Suprapubic skin (tissue), 4 donors: ENCODE measurements around the gene RBM34. TPM values are rescaled to one million over a fixed set of nuclear protein-coding genes. Genes with fewer than 3 reads are reported as not detected.

Source experiments
- DNase-seq, 2 donors: peaks; one replicate each; pipeline ENCODE4 v3.0.0-alpha.2; 2019; ENCODE audit warnings: low spot score in 2 of 2
- H3K27ac ChIP-seq: fragments of 200-600 bp; sonication (generic); one replicate; pipeline ENCODE4 v1.5.1; 2019
- H3K27me3 ChIP-seq: fragments of 200-600 bp; sonication (generic); one replicate; pipeline ENCODE4 v1.5.1; 2019
- H3K36me3 ChIP-seq: fragments of 200-600 bp; sonication (generic); one replicate; pipeline ENCODE4 v1.5.1; 2019
- H3K4me1 ChIP-seq: fragments of 200-600 bp; sonication (generic); one replicate; pipeline ENCODE4 v1.5.1; 2019
- H3K4me3 ChIP-seq: fragments of 200-600 bp; sonication (generic); one replicate; pipeline ENCODE4 v1.5.1; 2019; ENCODE audit warnings: mild to moderate bottlenecking
- H3K9me3 ChIP-seq: fragments of 200-600 bp; sonication (generic); one replicate; pipeline ENCODE4 v1.5.1; 2019
- EP300 ChIP-seq: sonication (generic); formaldehyde crosslinking; IDR thresholded peaks from one replicate; pipeline ENCODE4 v1.6.1; 2017; ENCODE audit warnings: antibody characterized with exemption
- POLR2A ChIP-seq, 2 donors: fragments of 450-650 bp; IDR thresholded peaks; one replicate each; pipeline ENCODE4 v1.6.1; 2017; ENCODE audit warnings: antibody characterized with exemption in 2 of 2, mild to moderate bottlenecking in 2 of 2, moderate library complexity in 2 of 2
- POLR2AphosphoS5 ChIP-seq, 3 donors: sonication (generic); formaldehyde crosslinking; IDR thresholded peaks; one replicate each; pipeline ENCODE4 v1.6.1; 2017; ENCODE audit warnings: antibody characterized with exemption in 3 of 3
- WGBS: methylation state at CpG from one replicate; pipeline ENCODE4 v1.1.5; 2018; 5-methylcytosine and 5-hydroxymethylcytosine counted together
- total RNA-seq, 4 donors: library from RNA; depleted of rRNA; stranded (reverse); fragments of >200 nt; gene quantifications; one replicate each; pipeline ENCODE4 v1.1.0, GENCODE V29; 2016
- TF ChIP-seq, protein P1 (sequence below), 2 donors: fragments of 200-600 bp in 1 of 2; fragments of 450-650 bp in 1 of 2; sonication (generic) in 1 of 2; IDR thresholded peaks; one replicate each; pipeline ENCODE4 v1.5.1; 2016 to 2019; ENCODE audit warnings: antibody characterized with exemption in 2 of 2, mild to moderate bottlenecking in 1 of 2, moderate library complexity in 1 of 2

The RBM34 gene
- total RNA-seq, 4 donors from 2014 or later: 35.2 to 75.9 (median 51.2) TPM

DNA sequence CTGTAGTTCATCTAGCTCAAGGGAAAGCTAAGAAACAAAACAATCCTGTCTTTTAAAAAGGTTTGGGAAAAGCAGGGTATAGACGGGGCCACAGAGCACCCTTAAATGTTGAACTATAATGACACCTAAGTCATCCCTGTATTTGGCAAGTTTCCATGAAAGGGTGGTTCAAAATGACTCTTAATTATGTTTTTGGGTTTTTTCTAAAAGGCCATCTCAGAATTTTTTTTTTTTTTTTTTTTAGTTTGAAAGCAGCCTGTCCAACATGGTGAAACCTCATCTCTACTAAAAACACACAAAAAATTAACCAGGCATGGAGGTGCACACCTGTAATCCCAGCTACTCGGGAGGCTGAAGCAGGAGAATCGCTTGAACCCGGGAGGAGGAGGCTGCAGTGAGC lies 54.6 kb downstream of the RBM34 start:
- H3K36me3 ChIP-seq: peaks cover 36% of the 10 kb centered on the region
- peaks cover 33% of the 10 kb centered on the region for H3K4me1 ChIP-seq
- WGBS: 90% methylated on average over 4 of the region's 4 CpGs
- H3K27me3 ChIP-seq: no peaks in the 10 kb centered on the region
- DNase-seq: no peak
- TF ChIP-seq, protein P1, sequence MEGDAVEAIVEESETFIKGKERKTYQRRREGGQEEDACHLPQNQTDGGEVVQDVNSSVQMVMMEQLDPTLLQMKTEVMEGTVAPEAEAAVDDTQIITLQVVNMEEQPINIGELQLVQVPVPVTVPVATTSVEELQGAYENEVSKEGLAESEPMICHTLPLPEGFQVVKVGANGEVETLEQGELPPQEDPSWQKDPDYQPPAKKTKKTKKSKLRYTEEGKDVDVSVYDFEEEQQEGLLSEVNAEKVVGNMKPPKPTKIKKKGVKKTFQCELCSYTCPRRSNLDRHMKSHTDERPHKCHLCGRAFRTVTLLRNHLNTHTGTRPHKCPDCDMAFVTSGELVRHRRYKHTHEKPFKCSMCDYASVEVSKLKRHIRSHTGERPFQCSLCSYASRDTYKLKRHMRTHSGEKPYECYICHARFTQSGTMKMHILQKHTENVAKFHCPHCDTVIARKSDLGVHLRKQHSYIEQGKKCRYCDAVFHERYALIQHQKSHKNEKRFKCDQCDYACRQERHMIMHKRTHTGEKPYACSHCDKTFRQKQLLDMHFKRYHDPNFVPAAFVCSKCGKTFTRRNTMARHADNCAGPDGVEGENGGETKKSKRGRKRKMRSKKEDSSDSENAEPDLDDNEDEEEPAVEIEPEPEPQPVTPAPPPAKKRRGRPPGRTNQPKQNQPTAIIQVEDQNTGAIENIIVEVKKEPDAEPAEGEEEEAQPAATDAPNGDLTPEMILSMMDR (IDR thresholded peaks at IDR 0.05): no peak
- no peak for TF ChIP-seq EP300
- no peak for TF ChIP-seq POLR2A (IDR thresholded peaks at IDR 0.05)
- no peak for TF ChIP-seq POLR2AphosphoS5 (IDR thresholded peaks at IDR 0.05)
- H3K9me3 ChIP-seq: no peaks in the 10 kb centered on the region
- no peak overlapping the region for H3K4me3 ChIP-seq
- H3K27ac ChIP-seq: no peak overlapping the region

DNA sequence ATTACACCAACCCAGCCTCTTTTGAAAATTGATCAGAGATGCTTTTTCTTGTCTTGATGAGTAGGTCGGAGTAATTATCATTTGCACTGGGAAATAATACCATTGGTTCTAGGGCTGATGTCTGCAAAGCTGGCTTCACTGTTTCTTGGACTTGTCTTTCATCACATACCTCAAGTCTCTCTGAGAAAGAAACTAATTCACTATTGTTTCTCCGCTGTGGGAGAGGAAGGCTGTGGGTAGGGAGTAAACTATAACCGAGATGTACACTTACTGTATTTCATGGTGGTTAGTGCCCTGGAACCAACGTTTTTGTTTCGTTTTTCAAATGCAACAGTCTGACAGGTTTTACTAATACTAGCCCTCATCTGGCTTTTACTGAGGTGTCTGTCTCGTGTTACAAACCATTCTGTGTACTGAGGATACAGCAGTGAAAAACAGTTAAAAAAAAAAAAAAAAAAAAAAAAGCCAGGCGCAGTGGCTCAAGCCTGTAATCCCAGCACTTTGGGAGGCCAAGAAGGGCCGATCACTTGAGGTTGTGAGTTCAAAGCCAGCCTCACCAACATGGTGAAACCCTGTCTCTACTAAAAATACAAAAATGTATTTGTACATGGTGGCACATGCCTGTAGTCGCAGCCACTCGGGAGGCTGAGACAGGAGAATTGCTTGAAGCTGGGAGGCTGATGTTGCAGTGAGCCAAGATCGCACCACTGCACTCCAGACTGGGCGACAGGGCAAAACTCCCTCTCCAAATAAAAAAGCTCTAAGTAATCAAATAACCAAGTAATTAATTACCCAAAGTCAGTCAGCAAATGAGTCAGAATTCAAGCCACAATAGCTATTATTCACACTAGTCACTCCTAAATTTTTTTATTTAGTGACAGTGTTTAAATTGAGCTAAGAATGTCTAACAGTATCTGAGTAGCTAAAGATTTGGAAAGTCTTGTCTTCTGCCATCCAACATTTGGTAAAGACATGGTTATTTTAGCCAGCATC lies 55.7 kb downstream of the RBM34 start:
- Histone ChIP-seq H3K9me3 (no peaks in the 10 kb centered on the region), H3K27me3 (no peaks in the 10 kb centered on the region), H3K27ac (no peak overlapping the region), H3K4me1 (peaks cover 34% of the 10 kb centered on the region), H3K36me3 (peaks cover 27% of the 10 kb centered on the region), H3K4me3 (no peak overlapping the region)
- 75% methylated on average over 12 of the region's 12 CpGs for WGBS
- no peak for DNase-seq
- TF ChIP-seq POLR2A (IDR thresholded peaks at IDR 0.05) (no peak), EP300 (no peak), POLR2AphosphoS5 (IDR thresholded peaks at IDR 0.05) (no peak)
- TF ChIP-seq, protein P1 (IDR thresholded peaks at IDR 0.05): no peak

DNA sequence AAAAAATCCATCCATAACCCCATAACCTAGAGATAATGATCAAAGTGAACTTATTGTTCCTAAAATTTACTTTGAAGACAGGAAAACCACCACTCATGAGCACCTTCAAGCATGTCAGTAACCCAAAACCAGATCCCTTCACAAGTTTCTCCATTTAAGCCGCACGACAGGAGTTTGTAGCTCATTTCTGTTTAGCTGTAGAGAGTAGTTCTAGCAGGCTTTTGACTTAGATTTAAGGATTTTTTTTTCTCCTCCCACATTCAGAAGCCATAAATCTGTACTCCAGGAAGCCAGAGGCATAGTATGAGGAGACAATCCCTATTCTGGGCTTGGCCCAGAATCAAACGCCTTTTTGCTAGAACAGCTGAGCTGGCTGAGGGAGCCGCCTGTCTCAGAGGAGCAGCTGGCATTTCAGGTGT lies 58.0 kb downstream of the RBM34 start:
- no peak for DNase-seq
- H3K4me3 ChIP-seq: no peak overlapping the region
- H3K4me1 ChIP-seq: peaks cover 34% of the 10 kb centered on the region
- WGBS: 35% methylated on average over 4 of the region's 4 CpGs
- peaks cover 4% of the 10 kb centered on the region for H3K36me3 ChIP-seq
- no peaks in the 10 kb centered on the region for H3K9me3 ChIP-seq
- no peak overlapping the region for H3K27ac ChIP-seq
- TF ChIP-seq, protein P1 (IDR thresholded peaks at IDR 0.05): no peak
- no peak for TF ChIP-seq POLR2AphosphoS5 (IDR thresholded peaks at IDR 0.05)
- no peak for TF ChIP-seq POLR2A (IDR thresholded peaks at IDR 0.05)
- TF ChIP-seq EP300: no peak
- no peaks in the 10 kb centered on the region for H3K27me3 ChIP-seq

DNA sequence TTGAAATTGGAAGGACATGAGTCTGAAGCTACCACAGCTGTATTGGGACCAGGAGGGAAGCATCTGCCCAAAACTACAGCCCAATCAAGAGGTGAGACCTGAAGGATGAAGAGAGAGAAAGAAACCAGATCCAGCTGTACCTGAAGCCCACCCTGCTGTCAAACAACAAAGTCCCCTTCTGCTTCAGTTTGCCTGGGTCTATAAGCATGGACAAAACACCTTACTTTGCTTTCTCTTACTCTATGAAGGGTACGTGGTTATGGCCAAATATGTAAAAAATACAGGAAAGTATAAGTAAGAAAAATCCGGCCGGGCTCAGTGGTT lies 58.8 kb downstream of the RBM34 start:
- Histone ChIP-seq H3K9me3 (no peaks in the 10 kb centered on the region), H3K36me3 (no peaks in the 10 kb centered on the region), H3K4me3 (no peak overlapping the region), H3K27ac (peak overlapping the region; percentile 23), H3K4me1 (peaks cover 34% of the 10 kb centered on the region), H3K27me3 (no peaks in the 10 kb centered on the region)
- WGBS: 84% methylated on average over 3 of the region's 3 CpGs
- DNase-seq: no peak
- TF ChIP-seq POLR2AphosphoS5 (IDR thresholded peaks at IDR 0.05) (no peak), EP300 (no peak), POLR2A (IDR thresholded peaks at IDR 0.05) (no peak)
- TF ChIP-seq, protein P1 (IDR thresholded peaks at IDR 0.05): no peak

DNA sequence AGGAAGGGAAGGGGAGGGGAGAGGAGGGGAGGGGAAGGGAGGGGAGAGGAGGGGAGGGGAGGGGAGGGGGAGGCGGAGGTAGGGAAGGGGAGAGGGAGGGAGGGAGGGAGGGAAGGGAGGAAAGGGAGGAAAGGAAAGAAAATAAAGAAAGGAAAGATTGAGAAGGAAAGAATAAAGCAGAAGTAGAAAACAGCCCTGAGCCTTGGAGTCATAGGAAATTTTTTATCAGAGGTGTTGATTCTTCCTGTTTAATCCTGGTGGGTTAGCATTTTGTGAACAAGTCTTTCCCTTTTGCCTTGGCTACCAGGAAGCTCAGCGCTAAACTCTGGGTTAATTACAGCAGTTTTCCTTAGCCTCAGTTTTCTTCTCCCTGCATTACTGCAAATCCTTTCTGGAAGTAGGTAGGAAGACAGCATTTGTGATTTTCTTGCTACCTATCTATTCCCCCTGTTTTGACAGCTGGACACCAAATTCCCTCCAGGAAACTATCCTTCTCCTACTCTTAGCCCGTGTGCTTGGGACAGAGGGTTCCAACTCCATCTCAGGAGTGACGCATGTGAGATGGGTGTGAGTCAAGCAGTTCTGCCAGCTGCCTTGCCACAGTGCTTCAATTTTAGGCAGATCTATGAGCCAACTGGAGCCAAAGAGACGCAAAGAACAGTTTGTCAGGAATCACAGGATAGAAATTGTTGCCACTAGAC lies 59.3 kb downstream of the RBM34 start:
- Histone ChIP-seq H3K4me3 (no peak overlapping the region), H3K36me3 (no peaks in the 10 kb centered on the region), H3K9me3 (no peaks in the 10 kb centered on the region), H3K27me3 (no peaks in the 10 kb centered on the region), H3K27ac (peak overlapping the region; percentile 23), H3K4me1 (peaks cover 34% of the 10 kb centered on the region)
- DNase-seq: no peak
- WGBS: 63% methylated on average over 5 of the region's 5 CpGs
- TF ChIP-seq, protein P1 (IDR thresholded peaks at IDR 0.05): no peak
- no peak for TF ChIP-seq POLR2AphosphoS5 (IDR thresholded peaks at IDR 0.05)
- TF ChIP-seq POLR2A (IDR thresholded peaks at IDR 0.05): no peak
- TF ChIP-seq EP300: no peak
